GM18870 (cell line): Measurements from ENCODE around the gene AHNAK2.

Source experiments
- ATAC-seq: cut with Tn5 transposase; IDR thresholded peaks from one replicate; pipeline ENCODE4 v1.9.1; 2021; ENCODE audit warnings: moderate library complexity; ENCODE audit not compliant: unreplicated experiment

The AHNAK2 gene

DNA sequence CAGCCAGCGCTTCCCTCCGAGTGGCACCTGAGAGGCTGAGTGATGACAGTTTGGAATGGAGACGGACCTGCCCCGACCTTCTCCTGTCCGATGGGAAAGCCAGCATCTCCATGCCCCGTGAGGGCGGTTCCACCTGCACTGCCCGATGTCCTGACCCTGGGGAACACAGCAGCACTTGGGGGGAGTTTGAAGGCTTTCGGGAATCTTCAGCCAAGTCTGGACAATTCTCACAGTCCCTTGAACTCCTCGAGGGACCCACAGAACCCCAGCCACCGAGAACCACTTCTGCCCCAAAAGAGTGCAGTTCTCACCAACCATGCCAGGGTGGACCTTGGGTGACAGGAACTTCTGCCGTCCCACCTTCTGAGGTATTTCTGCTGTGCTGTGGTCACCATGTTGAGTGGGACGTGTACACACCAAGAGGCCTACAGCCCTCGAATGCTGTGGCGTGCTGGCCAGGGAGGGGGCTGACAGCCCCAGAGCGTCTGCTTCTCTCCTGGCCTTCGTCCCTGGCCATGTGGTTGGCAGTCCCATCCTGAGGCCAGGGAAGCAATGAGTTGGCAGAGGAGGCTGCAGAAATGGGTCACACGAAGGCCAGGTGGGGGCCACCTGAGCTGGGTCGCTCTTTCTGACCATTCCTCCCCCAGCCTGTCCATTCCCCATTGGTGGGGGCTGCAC is 8.5 kb upstream of the AHNAK2 start:
- no peak for ATAC-seq

DNA sequence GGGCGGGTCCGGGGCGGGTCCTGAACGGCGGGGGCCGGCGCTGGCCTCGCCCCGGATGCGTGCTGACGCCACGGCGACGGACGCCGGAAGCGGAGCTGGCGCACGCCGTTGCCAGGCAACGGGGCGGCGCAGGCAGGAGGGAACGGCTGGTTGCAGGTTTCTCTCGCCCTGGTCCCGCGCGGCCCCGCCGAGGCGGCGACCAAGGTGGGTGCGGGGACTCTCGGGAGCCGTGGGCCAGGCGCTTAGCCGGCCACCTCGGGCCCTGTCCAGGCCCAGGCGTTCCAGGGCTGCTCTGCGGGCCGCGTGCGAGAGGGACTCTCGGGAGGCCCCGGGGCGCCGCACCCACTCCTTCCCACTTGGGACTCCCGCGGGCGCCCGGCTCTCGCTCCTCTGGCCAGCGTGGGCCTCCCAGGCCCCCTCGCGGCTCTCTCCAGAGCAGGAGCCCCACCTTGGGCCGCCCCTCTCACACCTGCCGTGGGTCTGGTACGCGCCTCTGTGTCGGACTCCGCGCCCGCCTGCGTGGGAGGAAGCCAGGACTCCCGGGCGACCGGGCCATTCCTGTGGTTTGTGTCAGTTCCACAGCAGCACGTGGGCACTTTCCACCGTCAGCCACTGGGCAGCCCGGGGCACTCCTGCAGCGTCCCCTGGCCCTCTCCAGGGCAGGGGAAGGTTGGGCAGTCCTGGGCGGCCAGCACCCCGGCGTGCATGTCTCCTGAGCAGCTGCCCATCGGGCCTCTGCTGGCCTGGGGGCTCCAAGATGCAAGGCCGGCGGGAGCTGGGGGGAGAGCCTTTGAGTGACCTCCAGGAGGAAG is 7.7 kb upstream of the AHNAK2 start, which contains the start of gene CLBA1:
CLBA1 (plus strand) TSS at position 114 of the 812 bp plus-strand sequence; CDS start at position 758, 644 bp downstream.
- ATAC-seq: peak; percentile 54

GRCh38 chr14:104984056-104984894 is 6.1 kb upstream of the AHNAK2 start:
- ATAC-seq: no peak

DNA sequence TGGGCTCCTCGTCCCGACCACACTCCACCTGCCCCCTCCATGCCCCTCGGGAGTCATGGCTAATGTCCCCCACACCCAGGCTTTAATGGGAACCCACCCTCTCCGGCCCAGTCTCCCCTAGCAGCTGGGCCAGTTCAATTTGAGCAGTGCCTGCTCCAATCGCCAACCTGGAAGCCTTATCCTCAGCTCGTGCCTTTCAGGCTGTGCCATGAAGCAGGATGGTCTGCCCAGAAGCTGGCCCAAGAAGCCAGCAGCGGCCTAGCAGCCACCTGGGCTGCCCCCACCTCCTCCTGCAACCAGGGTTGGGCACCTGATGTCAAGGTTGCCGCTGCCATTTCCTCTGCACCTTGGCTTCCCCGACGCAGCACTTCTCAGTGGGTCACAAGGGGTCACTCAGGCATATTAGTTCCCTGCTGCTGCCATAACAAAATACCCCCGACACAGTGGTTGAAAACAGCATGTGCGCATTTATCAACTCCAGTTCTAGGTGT is 5.1 kb upstream of the AHNAK2 start:
- ATAC-seq: no peak

DNA sequence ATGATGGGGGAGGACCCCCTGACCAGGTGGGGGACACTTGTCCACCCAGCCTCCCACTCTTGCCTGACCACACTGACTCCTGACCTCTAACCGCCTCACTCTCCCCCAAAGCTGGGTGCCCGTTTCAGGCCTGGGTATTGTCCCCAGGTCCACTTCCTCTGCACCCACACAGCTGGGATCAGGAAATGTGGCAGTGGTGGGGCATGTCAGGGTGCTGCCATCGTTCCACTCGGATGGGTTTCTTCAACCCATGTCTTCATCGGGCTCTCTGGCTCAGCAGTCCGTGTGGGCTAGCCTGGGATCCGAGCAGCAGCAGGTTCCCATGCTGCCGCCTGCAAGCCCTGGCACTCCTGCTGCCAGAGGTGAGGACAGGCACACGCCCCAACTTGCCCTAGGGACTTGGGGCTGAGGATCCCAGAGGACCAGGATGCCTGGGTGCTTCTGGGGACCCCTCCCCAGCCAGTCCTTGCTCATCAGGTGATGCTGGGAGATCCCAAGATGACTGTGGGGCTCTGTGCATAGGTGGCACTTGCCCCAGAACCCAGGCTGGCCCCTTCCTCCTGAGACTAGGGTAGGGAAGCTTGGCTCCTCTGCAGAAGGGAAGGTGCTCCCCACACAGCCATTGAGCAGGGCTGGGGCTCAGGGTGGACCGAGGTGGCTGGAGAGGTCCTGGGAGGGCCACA is 4.5 kb upstream of the AHNAK2 start:
- ATAC-seq: no peak

DNA sequence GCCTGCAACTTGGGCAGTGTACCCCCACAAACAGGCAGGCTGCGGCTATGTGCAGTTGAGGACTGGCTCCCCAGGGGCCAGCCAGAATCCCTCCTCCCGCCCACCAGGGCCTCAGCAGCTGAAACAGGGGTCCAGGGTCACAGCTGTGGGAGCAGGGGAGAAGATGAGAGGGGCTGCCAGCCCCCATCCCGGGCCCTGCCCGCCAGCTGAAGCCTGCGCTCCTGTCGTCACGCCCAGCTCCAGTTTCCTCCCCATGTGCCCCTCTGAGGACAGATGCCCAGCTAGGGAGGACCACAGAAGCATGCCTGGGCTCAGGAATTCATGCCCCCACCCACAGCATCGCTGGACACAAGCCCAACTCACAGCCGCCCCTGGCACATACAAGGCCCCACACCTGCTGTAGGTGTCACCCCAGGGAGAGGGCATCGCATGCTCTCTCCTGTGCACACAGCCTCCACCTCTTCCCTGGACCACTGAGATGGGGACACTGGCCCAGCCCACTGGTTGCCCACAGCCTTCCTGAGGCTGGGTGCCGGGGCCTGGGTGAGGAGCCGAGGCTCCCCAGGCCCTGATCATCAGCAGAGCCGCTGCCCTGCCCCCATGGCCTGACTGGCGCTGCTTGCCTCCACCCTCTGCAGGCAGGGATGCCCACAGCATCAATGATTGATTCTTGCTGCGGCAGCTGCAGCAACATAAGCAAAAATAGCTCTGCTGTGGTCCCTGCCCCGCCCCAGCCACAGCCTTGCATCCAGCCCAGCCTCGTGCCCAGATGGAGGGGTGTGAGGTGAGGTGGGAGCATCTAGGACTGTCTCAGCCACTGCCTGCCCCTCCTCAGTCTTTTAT is 3.7 kb upstream of the AHNAK2 start:
- no peak for ATAC-seq

- no peak for ATAC-seq
Measured at GRCh38 chr14:104980611-104981531, 2.7 kb upstream of the AHNAK2 start.

DNA sequence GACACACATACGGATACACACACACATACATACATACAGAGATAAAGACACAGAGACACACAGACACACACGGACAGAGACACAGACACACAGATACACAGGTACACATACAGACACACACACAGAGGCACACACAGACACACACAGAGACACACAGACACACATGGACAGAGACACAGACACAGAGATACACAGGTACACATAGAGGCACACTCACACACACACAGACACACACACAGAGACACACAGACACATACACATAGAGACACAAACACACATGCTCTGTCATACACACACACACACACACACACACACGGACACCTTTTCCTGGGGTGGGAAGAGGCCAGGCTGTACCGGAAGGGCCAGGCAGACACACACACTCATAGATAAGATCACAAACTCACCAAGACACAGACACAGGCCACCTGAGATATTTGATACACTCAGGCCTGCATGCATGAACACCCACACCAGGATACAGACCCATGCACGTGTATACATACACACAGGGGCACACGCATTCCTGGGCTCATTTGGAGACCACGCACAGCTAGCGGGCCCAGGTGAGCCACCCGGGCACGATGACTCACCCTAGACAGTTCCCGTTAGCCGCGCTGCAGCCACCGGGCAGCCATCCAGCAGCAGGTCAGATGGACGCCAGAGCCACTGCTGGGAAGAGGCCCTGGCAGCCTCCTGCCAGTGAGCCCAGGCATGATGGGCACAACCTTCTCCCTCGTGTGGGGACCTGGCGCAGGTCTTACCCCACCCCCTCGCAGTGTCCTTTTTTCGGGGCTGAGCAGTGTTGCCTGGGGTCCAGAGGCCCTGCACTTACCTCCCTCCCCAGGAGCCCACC is 1.8 kb upstream of the AHNAK2 start:
- no peak for ATAC-seq

DNA sequence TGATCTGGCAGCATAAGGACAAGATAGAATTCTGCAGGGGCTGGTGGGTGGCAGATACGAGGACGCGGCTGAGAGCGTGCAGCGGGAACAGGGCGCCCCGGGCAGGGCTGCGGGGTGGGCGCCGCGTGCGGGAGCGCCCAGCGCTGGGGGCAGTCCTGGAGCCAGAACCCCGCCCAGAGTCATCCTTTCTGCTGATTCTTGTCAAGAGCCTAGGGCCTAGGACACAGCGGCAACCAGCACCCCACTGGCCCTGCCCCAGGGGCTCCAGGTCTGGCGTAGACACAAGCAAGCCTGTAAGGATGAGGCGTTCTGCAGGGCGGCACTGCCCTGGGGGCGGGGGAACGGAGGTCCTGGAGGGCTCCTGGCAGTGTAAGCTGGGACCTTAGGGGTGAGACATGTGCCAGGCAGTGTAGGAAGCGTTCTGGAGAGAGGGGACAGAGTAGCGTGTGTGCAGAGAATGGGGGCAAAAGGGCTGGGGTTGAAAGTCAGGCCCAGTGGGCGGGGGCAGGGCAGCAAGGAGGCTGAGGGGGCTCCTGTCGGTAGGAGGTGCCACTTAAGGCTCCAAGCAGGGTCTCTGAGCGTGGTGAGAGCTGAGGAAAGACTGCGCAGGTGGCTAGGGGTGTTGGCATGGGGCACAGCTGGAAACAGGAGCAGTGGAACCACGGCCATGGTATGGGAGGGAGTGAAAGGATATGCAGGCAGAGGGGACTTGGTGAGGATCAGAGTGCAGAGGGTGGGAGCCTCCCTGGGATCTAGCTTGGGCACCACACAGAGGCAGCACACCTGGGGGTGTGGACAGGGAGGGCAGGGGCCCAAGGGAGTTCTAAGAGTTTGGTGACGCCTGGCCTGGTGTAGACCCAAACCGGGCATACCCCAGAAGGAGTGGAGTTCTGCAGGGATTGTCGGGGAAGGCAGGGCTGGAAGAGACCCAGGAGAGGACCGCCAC is 845 bp upstream of the AHNAK2 start:
- ATAC-seq: no peak

DNA sequence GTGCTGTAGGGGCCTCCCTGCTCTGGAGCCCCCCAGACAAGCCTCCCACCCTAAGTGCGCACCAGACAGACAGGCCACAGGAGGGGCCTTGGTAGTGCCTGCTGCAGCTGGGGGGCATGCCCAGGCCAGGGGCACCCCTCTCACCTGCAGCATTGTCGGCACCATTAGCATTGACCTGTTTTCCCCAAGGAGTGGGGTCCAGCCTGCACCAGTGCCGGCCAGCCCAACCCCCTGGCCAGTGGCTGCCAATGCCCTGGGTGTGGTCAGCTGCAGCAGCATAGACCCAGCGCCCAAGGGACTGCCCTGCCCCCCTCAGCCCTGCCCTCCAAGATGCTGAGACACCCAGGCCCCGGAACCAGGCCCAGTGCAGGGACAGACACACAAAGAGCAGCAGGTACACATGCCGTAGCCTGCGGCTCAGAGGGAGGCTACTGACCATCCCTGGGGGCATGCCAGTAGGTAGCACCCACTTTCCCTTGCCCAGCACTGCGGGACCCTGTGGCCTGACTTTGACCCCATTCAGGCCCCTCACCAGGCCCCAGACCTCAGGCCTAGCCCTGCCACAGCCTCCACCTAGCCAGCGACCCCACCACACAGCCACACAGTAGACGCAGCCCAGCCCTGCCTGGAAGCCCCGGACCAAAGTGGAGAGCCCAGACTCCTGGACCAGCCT is 1.0 kb downstream of the AHNAK2 start:
- ATAC-seq: no peak

DNA sequence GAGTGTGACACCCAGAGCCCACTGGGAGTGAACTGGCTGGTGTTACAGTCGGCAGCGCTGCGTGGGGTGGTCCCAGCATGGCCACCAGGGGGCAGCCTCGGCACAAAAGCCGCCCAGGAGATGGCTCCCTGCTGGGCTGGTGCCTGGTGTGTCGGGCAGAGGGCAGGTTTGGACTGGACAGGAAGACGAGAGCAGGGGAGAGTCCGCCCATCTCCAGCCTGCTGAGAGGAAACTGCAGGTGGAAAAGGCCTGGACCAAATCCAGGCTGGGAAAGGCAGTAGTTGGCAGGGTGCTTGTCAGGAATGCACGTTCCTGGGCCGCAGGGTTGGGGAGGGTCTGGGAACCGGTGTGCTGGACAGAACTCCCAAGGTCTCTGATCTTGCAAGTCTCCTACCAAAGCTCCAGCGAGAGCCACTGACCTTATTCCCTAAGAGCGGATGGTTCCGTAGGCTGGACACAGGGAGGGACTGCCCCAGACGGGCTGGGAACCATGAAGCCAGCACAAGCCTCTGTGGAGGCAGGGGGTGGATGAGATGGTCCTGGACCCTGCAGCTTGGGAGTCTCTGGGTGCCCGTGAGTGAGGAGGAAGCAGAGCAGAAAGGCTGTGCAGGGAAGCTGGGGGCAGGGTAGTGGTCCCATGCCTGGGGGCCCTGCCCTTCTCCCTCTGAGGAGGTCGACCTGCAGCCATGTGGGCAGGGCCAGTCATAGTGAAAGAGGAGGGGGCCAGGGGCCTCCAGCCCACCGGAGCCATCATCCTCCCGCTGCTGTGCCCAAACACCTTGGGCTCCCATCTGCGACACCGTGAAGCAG is 1.8 kb downstream of the AHNAK2 start:
- ATAC-seq: no peak

- ATAC-seq: no peak
Measured at GRCh38 chr14:104975481-104976197, 2.5 kb downstream of the AHNAK2 start.

DNA sequence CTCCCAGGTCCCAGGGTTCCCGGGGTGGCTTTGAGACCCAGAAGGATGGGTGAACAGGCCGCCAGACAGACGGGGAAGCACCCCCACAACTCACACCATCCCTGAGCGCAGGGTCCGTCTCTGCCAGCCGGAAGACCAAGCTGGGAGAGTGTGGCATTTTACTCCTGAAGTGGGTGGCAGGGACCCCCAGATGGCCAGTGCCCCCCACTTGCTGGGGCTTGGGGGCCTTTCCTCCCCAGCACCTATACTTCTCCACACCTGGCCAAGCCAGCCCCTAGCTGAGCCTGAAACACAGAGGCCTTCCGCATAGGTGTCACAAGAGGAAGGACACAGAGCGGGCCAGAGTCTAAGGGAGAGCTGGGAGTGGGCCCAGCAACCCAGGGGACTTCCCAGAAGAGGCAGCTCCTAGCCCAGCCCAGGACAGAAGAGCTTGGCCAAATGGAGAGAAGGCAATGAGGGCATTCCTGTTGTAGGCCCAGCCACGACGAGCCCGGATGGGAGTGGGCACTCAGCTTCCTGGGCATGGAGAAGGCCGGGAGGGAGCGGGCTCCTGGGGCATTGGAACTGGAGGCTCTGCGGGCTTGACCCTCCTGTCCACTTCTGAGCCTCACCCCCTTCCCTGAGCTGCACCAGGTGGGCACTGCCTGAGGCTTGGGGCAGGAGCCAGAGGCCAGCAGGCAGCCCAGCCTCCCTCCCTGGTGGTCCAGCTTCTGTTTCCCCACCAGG is 3.3 kb downstream of the AHNAK2 start:
- ATAC-seq: no peak

- ATAC-seq: no peak
Measured at GRCh38 chr14:104974146-104974541, 4.0 kb downstream of the AHNAK2 start.
